Fibroblast of the conjunctiva (primary cell): ENCODE data around the gene CSPG4.
"Not testable (repeated sequence)": the region's sequence is repeated elsewhere in the genome, so short reads cannot be mapped to it uniquely, and the experiment has no call there.

Experiments used
- DNase-seq: peaks from one replicate; pipeline ENCODE4 v3.0.0-alpha.2; 2010; ENCODE audit warnings: low read depth

The CSPG4 gene

DNA sequence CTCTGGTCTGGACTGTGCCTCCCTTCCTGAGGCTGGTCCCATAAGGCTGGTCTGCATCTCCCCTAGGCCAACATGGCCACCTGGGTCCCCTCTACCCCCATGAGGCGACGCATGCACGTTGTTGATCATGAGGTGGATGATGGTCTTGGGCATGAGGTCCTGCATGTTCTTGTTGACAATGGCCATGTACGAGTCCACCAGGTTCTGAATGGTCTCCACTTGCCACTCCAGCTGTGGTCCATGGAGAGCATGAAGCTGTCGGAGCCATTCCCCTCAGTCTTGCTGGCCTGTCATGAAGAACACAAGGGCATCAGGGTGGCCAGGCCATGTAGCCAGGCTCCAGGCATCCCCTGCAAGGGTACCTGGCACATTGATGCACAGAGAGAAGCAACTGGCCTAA lies 27.1 kb upstream of the CSPG4 start:
- DNase-seq: no peak

DNA sequence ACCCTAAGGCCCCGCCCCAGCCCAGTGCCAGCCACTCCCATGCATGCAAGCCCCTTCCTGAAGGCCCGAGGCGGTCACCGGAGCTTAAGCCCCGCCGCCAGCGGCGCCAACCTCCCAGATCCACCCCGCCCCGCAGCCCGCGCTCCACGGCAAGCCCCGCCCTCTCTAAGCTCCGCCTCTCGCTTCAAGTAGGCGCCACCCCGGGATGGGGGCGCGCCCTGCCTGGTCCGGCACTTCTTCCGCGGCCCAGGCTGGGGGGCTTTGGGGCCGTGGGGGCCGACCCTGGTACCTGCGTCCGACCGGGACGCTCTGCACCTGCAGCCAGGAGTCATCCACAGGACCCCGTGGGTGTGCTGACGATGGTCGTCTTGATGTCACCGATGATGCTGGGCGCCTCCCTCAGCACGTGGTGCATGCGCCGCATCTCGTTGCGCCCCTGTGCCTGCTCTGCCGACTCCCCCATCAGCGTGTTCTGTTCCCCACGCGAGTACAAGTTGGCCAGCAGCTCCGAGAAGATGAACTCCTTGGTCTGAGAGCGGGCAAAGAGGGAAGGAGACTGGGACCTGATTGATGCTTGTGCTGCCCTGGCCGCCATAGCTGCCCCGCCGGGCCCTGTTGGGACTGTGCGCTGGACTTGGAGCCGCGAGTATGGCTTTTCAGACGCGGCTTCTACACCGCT lies 26.1 kb upstream of the CSPG4 start:
- DNase-seq: peak; percentile 86

DNA sequence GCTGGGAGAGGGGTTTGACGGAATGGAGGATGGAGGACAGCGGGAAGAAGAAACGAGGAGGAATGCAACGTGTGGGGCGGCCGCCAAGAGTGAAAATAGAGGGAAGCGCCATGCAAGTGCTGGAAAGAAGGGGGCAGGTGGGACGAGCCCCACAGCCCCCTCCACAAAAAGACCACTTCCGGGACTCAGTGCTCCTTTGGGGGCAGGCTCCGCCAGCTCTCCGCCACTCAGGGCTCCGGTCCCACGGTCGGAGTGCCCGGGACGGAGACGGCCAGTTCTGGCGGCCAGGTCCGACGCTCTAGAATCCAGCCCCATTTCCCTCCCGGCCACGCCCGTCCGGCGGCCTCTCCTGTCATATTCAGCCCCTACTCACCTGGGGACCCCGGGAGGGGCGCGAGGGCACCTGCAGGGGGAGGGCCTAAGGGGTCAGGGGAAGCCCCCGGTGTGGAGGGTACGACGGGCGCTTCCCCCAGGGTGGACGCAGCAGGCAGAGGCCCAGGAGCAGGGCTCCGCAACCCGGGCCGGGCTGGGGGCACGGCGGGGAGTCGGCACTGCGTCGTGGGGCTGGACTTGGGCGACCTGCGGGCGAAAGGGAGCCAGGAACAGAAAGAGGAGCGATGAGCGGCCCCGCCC lies 25.5 kb upstream of the CSPG4 start:
- no peak for DNase-seq

DNA sequence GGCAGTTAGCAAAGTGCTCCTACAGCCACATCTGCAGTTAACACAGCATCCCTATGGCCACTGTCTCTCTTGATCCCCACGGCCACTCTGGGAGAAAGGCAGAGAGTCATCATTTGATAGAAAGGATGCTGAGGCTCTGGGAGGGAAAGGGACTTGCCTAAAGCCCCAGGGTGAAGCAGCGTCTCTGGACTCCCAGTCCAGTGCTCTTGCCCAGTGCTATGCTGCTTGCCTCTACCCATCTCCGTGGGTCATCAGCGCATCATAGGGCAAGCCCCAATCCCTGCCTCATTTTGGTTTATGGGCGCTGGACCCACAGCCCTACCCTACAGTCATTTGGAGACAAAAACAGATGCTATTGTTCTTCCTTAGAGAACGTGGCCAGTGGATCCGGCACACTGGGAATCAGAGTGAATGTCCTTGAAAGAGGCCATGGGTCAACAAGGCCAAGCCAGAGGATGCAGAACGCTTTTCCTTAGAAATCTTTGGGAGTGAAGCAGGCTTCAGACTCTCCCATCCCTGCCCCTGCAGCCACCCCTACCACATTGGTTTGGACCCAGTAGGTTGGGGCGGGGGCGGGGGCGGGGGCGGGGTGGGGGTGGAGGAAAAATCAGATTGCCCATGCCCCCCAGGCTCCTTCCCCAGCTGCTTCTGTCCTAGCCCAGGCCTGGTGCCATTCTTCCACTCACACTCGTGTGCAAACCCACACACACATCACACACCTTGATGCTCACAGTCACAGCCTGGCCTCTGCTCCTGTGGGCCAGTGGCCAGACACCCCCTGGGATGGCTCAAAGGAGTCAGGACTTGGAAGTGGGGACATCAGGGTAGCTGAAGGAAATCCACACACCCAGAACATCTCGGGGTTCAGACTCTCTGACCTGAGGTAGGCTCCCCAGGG lies 24.7 kb upstream of the CSPG4 start:
- not testable (repeated sequence) for DNase-seq

DNA sequence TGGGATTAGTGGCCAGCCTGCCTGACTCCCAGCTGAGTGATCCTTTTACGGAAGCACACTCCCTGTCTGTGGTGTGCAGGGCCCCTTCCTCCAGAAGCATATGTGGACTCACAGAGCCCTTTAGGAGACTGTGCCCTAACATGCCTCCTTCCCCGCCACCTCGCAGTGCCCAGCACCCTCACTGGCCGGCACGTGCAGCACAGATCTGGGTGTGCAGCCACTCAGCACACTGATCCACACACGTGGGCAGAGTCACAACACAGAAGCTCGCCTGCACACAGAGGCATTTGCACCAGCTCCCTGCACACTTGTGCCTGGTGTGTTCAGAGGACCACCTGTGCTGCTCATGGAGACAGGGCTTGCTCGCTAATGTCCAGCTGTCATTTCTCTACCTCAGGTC lies 23.6 kb upstream of the CSPG4 start:
- DNase-seq: no peak

DNA sequence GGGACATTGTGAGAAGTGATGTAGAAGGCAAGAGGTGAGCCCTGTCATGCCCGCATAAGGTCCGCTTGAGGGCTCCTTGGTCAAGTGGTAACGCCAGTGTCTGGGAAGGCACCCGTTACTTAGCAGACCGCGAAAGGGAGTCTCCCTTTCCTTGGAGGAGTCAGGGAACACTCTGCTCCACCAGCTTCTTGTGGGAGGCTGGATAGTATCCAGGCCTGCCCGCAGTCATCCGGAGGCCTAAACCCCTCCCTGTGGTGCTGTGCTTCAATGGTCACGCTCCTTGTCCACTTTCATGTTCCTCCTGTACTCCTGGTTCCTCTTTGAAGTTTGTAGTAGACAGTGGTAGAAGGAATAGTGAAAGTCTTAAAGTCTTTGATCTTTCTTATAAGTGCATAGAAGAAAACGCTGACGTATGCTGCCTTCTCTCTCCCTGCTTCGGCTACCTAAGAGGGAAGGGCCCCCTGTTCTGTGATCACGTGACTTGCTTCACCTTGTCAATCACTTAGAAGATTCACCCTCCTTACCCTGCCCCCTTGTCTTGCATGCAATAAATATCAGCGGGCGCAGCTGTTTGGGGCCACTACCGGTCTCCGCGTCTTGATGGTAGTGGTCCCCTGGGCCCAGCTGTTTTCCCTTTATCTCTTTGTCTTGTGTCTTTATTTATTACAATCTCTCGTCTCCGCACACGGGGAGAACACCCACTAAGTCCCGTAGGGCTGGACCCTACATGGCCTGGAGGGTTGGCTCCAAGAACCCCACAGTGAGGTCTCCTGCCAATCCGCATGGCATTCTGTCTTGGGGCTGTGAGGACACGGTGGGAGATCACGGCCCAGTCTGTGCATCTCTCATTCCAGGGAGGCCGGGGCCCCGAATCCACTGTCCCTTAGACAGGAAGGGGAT lies 22.5 kb upstream of the CSPG4 start:
- not testable (repeated sequence) for DNase-seq

DNA sequence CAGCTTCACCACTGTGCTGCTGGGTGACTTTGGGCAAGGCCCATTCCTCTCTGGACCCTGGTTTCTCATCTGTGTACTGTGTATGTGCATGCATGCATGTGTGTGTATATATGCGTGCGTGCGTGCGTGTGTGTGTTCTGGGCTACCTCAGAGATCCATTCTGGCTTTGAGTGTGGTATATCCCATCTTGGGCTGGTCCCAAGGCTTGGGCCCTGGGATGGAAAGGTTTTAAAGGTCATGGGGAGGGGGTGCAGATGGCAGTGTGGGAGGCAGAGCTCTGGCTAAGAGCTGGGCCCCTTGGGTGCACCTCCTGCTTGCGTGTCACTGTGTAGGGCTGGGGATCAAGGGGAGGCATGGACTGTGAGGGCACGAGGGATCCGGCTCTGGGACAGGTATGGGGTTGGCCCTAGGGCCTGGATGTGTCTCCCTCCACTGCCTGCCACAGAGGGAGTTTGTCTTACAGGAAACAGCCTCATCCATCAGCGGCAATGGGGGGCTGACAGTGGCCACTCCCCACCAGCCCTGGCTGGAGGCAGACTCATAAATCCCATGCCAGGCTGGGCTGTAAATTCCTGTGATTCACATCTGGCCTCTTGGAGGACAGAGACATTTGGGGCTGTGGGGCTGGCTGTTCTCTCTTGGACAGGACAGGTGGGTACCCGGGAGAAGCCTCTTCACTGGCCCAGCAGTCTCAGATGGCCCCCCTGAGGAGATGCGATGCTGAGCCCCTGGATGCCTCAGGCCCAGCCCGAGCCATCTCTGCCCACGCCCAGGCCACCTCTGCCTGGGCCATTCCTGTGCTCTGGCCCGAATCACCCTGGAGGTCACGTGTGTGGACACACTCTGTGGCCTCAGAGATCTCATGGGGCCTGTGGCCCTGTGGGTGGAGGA lies 21.4 kb upstream of the CSPG4 start:
- no peak for DNase-seq

DNA sequence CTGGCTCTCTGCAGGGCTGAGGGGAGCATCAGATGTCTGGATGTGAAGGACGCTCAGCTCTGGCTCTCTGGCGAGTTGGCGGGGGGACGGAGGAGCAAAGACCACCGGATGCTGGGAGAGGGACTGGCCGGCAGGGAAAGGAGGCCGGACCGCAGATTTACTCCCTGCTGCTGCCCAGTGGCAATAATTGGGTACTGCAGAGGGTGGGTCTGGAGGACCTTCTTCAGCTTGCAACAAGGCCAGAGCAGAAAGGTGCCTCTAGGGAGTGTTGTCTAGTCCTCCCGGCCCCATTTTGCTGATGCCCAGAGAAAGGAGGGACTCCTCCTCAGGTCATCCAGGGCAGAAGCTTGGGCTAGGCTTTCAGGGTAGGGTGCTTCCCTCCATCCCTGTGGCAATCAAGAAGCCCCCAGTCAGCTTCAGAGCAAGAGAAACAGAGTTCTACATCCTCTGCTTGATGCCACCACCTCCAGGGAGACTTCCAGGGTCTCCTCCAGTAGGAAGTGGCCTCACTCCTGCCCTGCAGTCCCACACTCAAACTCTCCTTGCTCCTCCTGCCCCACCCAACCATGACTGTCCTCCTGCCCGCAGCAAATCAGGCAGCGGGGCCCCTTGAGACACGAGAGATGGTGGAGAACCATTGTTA lies 20.3 kb upstream of the CSPG4 start:
- peak; percentile 35 for DNase-seq

DNA sequence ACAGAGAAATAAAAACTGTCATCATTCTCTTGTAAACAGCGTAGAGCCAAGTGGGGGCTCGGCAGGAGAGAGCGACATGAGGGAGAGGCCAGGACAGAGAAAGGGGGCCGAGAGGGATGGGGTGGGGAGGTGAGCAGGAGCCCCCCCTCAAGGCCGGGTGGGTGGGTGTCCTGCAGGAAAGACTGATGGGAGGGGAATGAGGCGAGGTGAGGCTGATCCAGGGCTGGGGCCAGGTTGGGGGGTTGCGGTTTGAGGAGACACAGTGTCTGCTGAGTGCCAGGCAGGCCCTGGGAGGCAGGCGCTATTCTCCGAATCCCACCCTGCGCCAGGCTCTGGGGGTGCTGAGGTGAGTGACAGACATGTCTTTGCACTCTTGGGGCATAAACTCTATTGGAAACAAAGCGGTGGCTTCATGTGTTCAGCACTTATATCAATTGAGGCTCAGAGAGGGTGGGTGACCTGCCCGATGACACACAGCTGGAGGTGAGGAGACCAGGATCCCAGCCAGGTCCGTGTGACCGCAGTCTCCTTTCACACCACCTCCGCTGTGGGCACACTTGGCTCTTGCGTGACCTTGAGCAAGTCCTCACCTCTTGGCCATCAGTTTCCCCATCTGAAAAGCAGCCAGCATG lies 19.6 kb upstream of the CSPG4 start:
- no peak for DNase-seq

DNA sequence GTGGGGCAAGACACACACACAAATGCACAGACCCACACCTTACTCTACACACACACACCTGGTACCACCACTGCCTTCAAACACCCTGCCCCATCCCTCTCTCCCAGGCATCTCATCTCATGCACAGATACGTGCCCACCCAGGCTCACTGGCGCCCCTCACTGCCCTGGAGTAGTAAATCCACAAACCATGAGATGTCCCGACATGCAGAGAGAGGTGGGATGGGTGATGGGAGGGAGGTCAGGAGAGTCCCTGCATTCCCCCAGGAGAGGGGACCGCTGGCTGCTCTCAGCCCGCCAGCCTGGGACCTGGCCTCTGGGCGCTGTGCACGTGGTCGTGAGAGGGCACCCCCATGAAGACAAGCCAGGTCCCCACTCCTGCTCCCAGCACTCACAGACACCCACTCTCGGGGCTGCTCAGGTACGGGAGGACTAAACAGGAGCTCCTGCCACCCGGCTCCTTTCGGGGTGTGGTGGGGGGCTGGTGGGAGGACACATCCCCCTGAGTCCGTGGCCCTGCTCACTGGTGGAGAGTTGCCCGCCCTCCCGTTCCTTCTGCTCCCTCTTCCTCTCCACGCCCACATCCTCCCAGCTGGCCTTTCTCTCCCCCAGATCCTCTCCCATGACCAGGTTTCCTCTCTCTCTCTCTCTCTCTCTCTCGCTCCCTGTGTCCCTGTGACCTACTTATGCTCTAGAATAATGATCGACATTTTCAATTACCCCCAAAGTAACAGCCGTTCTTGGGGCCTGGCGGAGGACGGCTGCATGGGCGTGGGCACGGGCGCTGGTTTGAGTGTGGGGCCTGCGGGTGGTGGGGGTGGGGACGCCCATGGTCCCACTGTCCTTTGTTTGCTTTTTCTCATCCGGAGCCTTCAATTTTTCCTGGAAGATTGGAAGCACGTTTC lies 18.9 kb upstream of the CSPG4 start:
- no peak for DNase-seq

DNA sequence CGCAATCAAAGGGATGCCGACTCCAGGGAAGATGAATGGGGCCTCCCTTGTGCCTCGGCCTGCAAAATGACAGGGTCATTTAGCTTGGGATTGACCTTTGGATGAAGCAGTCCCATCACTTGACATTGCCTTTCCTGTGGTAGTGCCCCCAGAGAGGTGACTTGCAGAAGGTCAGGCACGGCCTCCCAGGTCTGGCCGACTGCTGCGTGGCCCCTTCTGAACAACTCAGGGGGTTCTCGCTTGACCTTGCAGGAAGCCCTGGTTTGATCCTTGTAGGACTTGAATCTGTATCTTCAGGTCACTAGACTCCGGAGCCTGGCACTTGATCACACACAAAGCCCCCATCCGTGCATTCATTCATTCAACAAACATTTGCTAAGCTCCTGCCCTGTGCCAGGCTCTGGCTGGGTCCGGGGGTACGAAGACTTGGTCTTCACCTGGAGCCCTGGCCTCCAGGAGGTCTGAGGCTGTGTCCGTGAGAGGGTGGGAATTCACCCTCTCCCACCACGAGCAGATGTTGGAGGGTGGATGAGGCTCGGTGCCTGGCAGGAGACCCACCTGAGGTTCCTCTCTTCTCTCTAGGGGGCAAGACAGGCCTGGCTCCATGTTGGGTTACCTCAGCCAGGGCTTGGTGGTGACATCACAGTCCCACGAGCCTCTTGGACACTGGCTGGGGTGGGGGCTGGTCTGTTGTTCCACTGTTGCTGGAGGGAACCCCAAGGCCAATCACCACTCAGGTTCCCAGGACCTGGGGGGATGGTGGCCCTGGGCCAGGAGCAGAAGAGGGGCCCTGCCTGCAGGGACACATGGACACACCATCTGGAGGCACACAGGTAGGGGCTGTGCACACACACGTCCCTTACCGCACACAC lies 18.0 kb upstream of the CSPG4 start:
- not testable (repeated sequence) for DNase-seq

DNA sequence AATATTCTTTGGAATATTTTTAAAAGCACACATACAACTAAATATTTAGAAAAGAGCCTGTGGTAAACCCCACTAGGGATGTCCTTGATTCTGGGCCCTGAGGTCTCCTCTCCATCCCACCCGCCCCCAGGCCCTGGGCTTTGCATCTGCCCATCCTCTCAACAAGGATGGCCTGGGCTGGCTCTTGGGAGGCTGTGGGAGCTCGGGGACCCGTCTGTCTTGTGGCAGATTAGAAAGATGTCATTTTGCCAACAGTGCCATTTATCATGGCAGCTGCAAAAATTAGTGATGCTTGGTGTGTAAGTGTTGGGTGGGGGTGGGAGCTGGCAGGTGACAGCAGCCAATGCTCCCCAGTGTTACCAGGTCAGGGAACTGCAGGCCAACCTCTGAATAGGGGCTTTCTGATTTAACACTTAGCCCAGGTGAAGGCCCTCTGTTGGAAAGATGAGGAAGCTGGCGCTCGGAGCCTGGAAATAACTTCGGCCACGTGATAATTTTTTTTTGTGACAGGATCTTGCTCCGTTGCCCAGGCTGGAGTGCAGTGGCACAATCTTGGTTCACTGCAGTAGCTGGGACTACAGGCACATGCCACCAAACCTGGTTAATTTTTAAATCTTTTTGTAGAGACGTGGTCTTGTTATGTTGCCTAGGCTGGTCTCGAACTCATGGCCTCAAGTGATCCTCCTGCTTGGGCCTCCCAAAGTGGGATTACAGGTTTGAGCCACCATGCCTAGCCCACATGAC lies 16.9 kb upstream of the CSPG4 start:
- no peak for DNase-seq

DNA sequence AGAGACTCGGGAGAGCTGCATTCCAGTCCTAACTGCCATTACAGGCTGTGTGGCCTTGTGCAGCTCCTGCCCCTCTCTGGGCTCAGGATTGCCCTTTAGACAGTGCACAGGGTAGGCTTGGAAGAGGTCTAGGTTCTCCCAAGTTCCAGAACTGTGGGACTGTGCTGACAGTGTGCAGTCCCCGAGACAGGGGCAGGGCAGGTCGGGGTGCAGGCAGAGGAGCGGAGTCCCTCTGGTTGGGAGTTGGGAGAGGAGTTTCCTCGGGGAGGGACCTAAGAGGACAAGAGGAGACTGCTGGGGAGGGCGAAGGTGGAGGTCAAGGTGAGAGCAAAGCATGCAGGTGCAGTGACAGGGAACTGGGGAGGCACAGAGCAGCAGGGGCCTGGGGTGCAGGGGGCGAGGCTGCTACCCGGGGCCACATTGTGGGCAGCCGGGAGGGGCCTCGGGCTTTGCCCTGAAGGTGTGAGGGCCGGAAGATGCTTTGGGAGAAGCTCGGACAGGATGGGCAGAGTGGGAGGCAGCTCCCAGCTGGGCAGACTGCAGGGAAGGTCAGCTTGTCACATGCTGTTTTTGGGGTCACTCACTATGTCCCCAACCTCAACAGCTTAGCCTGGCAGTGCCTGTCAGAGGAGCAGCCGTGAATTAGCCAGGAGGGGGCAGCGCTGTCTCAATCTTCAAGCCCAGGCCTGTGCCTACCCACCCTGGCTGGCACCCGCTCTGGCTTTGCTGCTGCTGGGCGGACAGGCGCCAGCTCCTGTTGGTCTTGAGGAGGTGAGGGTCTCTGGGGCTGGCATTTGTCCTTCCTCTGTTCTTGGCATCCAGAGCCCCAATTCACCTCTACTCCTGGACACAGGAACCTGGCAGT lies 15.4 kb upstream of the CSPG4 start:
- DNase-seq: no peak

DNA sequence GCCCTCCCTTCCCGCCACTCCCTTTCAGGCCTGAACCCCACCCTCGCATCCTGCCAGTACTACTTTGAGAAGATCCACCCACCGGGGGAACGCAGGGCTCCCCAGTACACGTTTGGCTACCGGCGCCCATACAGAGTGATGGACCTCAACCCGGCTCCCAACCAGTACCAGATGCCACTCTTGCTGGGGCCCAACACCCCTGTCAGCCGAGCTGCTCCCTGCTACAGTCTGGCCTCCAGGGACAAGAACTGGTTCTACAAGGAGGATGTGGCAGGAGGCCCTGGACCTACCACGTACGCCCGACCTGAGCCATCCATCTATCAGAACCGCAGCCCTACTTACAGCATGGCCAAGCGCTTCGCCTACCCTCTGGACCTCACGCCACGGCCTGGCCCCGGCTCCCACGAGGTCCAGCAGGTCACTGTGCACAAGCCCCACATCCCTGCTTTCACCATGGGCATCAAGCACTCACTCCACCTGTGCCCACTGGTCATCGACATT lies 14.4 kb upstream of the CSPG4 start:
- no peak for DNase-seq

DNA sequence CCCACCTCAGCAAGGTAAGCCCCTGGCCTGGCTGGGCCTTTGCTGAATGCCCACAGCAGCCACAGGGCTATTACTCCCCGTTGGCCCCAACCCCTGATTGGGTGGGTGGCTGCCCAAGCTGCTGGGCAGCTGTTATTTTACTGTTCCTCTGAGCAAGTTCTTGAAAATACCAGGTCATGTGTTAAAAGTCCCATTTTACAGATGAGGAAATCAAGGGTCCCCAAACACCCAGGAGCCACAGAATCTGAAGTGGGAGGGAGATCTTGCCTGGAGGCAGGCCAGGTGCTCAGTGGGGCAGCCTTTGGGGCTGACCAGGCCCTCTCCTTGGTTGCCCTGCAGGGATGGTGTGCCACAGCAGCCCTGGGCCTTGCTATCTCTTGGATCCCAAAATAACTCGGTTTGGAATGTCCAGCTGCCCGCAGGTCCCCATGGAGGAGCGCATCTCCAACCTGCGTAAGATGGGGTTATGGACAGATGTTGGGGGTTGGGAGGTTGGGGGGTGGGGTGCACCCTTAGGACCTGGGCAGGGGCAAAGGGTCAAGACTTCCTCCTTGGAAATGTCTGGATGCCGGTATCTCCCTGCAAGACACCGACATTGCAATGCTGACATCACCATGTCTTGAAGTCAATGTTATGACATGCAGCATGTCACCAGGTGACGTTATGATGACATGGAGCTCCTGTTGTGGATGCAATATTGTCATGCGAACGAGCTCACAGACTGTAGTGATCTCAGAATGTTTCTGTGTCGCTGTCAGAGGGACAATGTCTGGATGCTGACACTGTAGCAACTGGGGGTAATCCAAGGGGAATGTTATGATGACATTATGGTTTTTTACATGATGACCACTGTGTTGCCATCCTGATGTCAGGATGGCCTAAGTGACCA lies 13.3 kb upstream of the CSPG4 start:
- no peak for DNase-seq
